Measurements from ENCODE around the gene BCAS4.
"Not testable (repeated sequence)": the region's sequence is repeated elsewhere in the genome, so short reads cannot be mapped to it uniquely, and the experiment has no call there.

Gene BCAS4

GRCh38 chr20:50789968-50790650, 4.8 kb upstream of the BCAS4 start:
- Mint-ChIP-seq H3K27ac (peak overlapping the region; percentile 68), H3K27me3 (ENCODE audit: low read depth, poor library complexity) (peaks cover 5% of the 10 kb centered on the region), H3K9me3 (no peaks in the 10 kb centered on the region), H3K4me3 (no peak overlapping the region), H3K4me1 (peaks cover 50% of the 10 kb centered on the region), H3K36me3 (ENCODE audit: low read depth) (no peaks in the 10 kb centered on the region)
- no peak for TF ChIP-seq CTCF (IDR thresholded peaks at IDR 0.05)
- DNase-seq = no peak

GRCh38 chr20:50790651-50791277, 4.1 kb upstream of the BCAS4 start:
- Mint-ChIP-seq H3K4me3 (no peak overlapping the region), H3K36me3 (ENCODE audit: low read depth) (no peaks in the 10 kb centered on the region), H3K9me3 (no peaks in the 10 kb centered on the region), H3K27me3 (ENCODE audit: low read depth, poor library complexity) (peaks cover 5% of the 10 kb centered on the region), H3K27ac (peak overlapping the region; percentile 39), H3K4me1 (peaks cover 54% of the 10 kb centered on the region)
- TF ChIP-seq CTCF (IDR thresholded peaks at IDR 0.05) = peak; percentile 61
- DNase-seq = peak; percentile 89

- Mint-ChIP-seq H3K27ac (peak overlapping the region; percentile 78), H3K9me3 (no peaks in the 10 kb centered on the region), H3K4me3 (peak overlapping the region; percentile 54), H3K27me3 (ENCODE audit: low read depth, poor library complexity) (peaks cover 5% of the 10 kb centered on the region), H3K36me3 (ENCODE audit: low read depth) (no peaks in the 10 kb centered on the region), H3K4me1 (peaks cover 46% of the 10 kb centered on the region)
- DNase-seq = peak; percentile 60
- no peak for TF ChIP-seq CTCF (IDR thresholded peaks at IDR 0.05)
These were observed 1.9 kb upstream of the BCAS4 start for GRCh38 chr20:50792708-50793574.

GRCh38 chr20:50793575-50794016, 1.3 kb upstream of the BCAS4 start:
- H3K36me3 Mint-ChIP-seq (ENCODE audit: low read depth); H3K27me3 Mint-ChIP-seq (ENCODE audit: low read depth, poor library complexity); H3K27ac Mint-ChIP-seq; H3K9me3 Mint-ChIP-seq: not testable (repeated sequence)
- DNase-seq = peak; percentile 28
- Mint-ChIP-seq H3K4me3 (peak overlapping the region; percentile 54), H3K4me1 (peaks cover 40% of the 10 kb centered on the region)

GRCh38 chr20:50794181-50794845, 548 bp upstream of the BCAS4 start:
- Mint-ChIP-seq H3K4me3 (peak overlapping the region; percentile 71), H3K4me1 (peaks cover 41% of the 10 kb centered on the region), H3K36me3 (ENCODE audit: low read depth) (no peaks in the 10 kb centered on the region), H3K9me3 (no peaks in the 10 kb centered on the region), H3K27me3 (ENCODE audit: low read depth, poor library complexity) (peaks cover 5% of the 10 kb centered on the region), H3K27ac (no peak overlapping the region)
- TF ChIP-seq CTCF (IDR thresholded peaks at IDR 0.05) = peak; percentile 53
- DNase-seq = no peak

GRCh38 chr20:50797142-50797541, 2.3 kb downstream of the BCAS4 start:
- peaks cover 5% of the 10 kb centered on the region for H3K27me3 Mint-ChIP-seq (ENCODE audit: low read depth, poor library complexity)
- TF ChIP-seq CTCF (IDR thresholded peaks at IDR 0.05) = no peak
- H3K27ac Mint-ChIP-seq = no peak overlapping the region
- peaks cover 34% of the 10 kb centered on the region for H3K4me1 Mint-ChIP-seq
- DNase-seq = no peak
- no peaks in the 10 kb centered on the region for H3K9me3 Mint-ChIP-seq
- H3K4me3 Mint-ChIP-seq = no peak overlapping the region
- H3K36me3 Mint-ChIP-seq (ENCODE audit: low read depth) = no peaks in the 10 kb centered on the region

Measured in nephron progenitor cell (in vitro differentiated cells).